ENCODE measurements around the gene TMTC2. TPM values are rescaled to one million over a fixed set of nuclear protein-coding genes. Genes with fewer than 3 reads are reported as not detected.

Gene TMTC2
- total RNA-seq, 4 donors from 2014 or later, result 11.5 to 44.1 (median 16.0) TPM

DNA sequence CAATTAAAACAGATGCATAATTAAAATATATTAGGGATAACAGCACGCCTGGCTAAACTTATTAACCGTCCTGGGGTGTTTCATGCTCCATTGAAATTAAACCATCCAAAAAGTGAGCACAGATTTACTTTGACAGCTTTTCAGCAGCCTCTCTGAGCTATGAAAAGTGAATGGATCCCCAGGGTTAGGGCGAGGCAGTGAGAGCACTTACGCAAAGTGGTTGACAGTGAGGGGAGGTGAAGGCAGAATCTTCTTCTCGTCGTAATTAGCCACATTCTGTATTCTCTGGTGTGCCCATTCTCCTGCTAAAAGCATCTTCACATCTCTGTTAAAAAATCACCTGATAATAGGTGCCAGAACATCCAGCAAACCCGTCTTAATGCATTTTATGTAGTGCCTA, 1.9 kb downstream of the TMTC2 start:
- Histone ChIP-seq H3K36me3 (no peaks in the 10 kb centered on the region), H3K4me1 (no peaks in the 10 kb centered on the region), H3K4me3 (peak overlapping the region in 1 of 2 donors; percentile 84), H3K9me3 (no peaks in the 10 kb centered on the region), H3K27ac (no peak overlapping the region), H3K27me3 (no peaks in the 10 kb centered on the region)
- TF ChIP-seq POLR2A (IDR thresholded peaks at IDR 0.05) (no peak), CTCF (IDR thresholded peaks at IDR 0.05) (no peak)
- intact Hi-C loops (cut with DNase I; ENCODE audit: low total_unique reads), result no loop called here
- DNase-seq, result no peak

DNA sequence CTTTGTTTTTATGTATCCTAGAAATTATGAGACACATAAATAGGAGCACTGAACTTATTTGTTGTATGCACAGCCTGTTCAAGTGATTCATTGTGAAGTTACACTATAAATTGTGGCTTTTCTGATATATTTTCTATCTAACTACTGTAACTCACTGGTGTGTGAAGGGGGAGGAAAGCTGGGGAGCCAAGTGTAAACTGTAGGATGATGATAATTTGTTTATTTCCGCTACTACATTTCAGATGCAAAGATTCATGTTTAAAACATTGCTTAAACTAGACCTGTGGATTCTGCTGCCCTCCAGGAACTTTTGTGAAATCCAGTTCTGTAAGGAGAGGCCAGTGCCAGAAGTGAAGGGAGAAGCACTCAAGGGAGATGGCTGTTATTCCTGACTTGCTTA, 3.3 kb downstream of the TMTC2 start:
- H3K4me3 ChIP-seq, result no peak overlapping the region
- no peaks in the 10 kb centered on the region for H3K27me3 ChIP-seq
- H3K36me3 ChIP-seq, result no peaks in the 10 kb centered on the region
- H3K9me3 ChIP-seq, result no peaks in the 10 kb centered on the region
- no peak overlapping the region for H3K27ac ChIP-seq
- intact Hi-C loops (cut with DNase I; ENCODE audit: low total_unique reads), result no loop called here
- TF ChIP-seq CTCF (IDR thresholded peaks at IDR 0.05) (no peak), POLR2A (IDR thresholded peaks at IDR 0.05) (no peak)
- no peaks in the 10 kb centered on the region for H3K4me1 ChIP-seq
- no peak for DNase-seq

GRCh38 chr12:82691513-82691912, 4.8 kb downstream of the TMTC2 start:
- Histone ChIP-seq H3K27me3 (no peaks in the 10 kb centered on the region), H3K9me3 (no peaks in the 10 kb centered on the region), H3K4me1 (no peaks in the 10 kb centered on the region), H3K27ac (no peak overlapping the region), H3K36me3 (no peaks in the 10 kb centered on the region), H3K4me3 (no peak overlapping the region)
- no peak for DNase-seq
- intact Hi-C loops (cut with DNase I; ENCODE audit: low total_unique reads), result no loop called here
- TF ChIP-seq POLR2A (IDR thresholded peaks at IDR 0.05) (no peak), CTCF (IDR thresholded peaks at IDR 0.05) (no peak)

GRCh38 chr12:82694276-82694675, 7.6 kb downstream of the TMTC2 start:
- Histone ChIP-seq H3K9me3 (no peaks in the 10 kb centered on the region), H3K4me1 (no peaks in the 10 kb centered on the region), H3K36me3 (no peaks in the 10 kb centered on the region), H3K27me3 (no peaks in the 10 kb centered on the region), H3K27ac (no peak overlapping the region), H3K4me3 (no peak overlapping the region)
- DNase-seq, result no peak
- TF ChIP-seq CTCF (IDR thresholded peaks at IDR 0.05), result no peak
- TF ChIP-seq POLR2A (IDR thresholded peaks at IDR 0.05), result no peak
- intact Hi-C loops (cut with DNase I; ENCODE audit: low total_unique reads), result no loop called here

- no peaks in the 10 kb centered on the region for H3K36me3 ChIP-seq
- no peak overlapping the region for H3K4me3 ChIP-seq
- DNase-seq, result no peak
- no peak overlapping the region for H3K27ac ChIP-seq
- no peaks in the 10 kb centered on the region for H3K9me3 ChIP-seq
- intact Hi-C loops (cut with DNase I; ENCODE audit: low total_unique reads), result no loop called here
- TF ChIP-seq CTCF (IDR thresholded peaks at IDR 0.05) (no peak), POLR2A (IDR thresholded peaks at IDR 0.05) (no peak)
- H3K27me3 ChIP-seq, result no peaks in the 10 kb centered on the region
- H3K4me1 ChIP-seq, result no peaks in the 10 kb centered on the region
These were observed 8.3 kb downstream of the TMTC2 start for GRCh38 chr12:82694970-82695369.
